Tibial artery (tissue), 4 donors: ENCODE measurements around the gene RFC3.

ENCODE experiments used
- DNase-seq, 2 donors: peaks; one replicate each; pipeline ENCODE4 v3.0.0-alpha.2; 2019
- H3K27ac ChIP-seq, 2 donors: fragments of 200-600 bp; sonication (generic) in 1 of 2; 1 replicate in 1 of 2; 2 replicates in 1 of 2; pipeline ENCODE4 v1.5.1; 2018 to 2019; ENCODE audit warnings: mild to moderate bottlenecking in 1 of 2
- H3K27me3 ChIP-seq, 2 donors: fragments of 200-600 bp; sonication (generic) in 1 of 2; one replicate each; pipeline versions ENCODE4 v1.5.1 to v1.6.0; 2016 to 2019
- H3K36me3 ChIP-seq, 3 donors: fragments of 200-600 bp; sonication (generic) in 2 of 3; one replicate each; pipeline ENCODE4 v1.5.1; 2016 to 2019; ENCODE audit warnings: mild to moderate bottlenecking in 2 of 3
- H3K4me1 ChIP-seq, 4 donors: fragments of 200-600 bp; sonication (generic) in 2 of 4; 1 replicate in 3 of 4; 2 replicates in 1 of 4; pipeline ENCODE4 v1.5.1; 2016 to 2019
- H3K4me3 ChIP-seq, 2 donors: fragments of 200-600 bp; sonication (generic) in 1 of 2; 1 replicate in 1 of 2; 2 replicates in 1 of 2; pipeline ENCODE4 v1.5.1; 2018 to 2019; ENCODE audit warnings: mild to moderate bottlenecking in 2 of 2
- H3K9me3 ChIP-seq, 3 donors: fragments of 200-600 bp; sonication (generic) in 1 of 3; one replicate each; pipeline ENCODE4 v1.5.1; 2016 to 2019
- intact Hi-C: fragments of 100-400 bp; cut with DNase I; formaldehyde crosslinking; loops from one replicate; pipeline ENCODE4 v1.15.0; 2023; ENCODE audit warnings: low total_unique reads
- TF ChIP-seq, protein P1 (sequence below), 2 experiments: fragments of 200-600 bp in 1 of 2; fragments of 450-650 bp in 1 of 2; IDR thresholded peaks; one replicate each; pipeline ENCODE4 v1.5.1; 2017 to 2019; ENCODE audit warnings: antibody characterized with exemption in 2 of 2, mild to moderate bottlenecking in 1 of 2, moderate library complexity in 1 of 2

The RFC3 gene

DNA sequence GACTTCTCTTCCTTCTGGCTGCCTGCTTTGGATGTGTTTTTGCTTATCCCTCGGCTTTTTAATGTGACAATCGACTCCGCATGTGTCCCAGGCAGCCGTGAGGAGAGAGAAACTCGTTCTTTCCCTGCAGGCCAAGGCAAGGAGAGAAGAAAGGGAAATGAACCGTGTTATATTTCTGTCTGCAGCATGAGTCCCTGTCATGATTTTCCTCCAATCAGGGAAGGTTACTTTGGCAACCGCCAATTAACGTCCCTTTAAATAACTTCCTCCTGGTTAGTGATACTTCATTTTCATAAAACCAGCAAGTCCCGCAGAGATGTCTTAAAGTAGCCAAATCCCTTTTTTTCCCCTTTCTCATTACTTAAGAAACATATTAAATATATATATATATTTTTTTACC lies 42.6 kb downstream of the RFC3 start:
- TF ChIP-seq, protein P1, sequence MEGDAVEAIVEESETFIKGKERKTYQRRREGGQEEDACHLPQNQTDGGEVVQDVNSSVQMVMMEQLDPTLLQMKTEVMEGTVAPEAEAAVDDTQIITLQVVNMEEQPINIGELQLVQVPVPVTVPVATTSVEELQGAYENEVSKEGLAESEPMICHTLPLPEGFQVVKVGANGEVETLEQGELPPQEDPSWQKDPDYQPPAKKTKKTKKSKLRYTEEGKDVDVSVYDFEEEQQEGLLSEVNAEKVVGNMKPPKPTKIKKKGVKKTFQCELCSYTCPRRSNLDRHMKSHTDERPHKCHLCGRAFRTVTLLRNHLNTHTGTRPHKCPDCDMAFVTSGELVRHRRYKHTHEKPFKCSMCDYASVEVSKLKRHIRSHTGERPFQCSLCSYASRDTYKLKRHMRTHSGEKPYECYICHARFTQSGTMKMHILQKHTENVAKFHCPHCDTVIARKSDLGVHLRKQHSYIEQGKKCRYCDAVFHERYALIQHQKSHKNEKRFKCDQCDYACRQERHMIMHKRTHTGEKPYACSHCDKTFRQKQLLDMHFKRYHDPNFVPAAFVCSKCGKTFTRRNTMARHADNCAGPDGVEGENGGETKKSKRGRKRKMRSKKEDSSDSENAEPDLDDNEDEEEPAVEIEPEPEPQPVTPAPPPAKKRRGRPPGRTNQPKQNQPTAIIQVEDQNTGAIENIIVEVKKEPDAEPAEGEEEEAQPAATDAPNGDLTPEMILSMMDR (IDR thresholded peaks at IDR 0.05), result no peak

DNA sequence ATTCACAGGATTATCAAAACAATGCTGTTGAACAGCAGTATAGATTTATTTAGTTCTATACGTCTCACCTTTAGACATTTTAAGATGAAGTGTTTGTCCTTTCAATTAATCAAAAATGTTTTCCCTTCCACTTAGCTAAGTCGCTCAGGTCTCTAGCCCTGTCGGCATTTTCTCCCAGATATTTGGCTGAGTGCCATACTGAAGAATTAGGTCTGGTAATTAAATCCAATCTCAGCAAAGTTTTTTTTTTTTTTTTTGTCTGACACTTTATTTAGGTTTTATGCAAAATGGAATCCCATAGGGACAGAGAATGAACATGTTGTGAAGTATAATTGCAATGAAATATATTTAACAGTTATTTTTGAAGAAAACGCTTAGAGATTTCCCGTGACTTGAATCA lies 44.1 kb downstream of the RFC3 start:
- H3K27ac ChIP-seq, result no peak overlapping the region
- no peaks in the 10 kb centered on the region for H3K27me3 ChIP-seq
- H3K9me3 ChIP-seq, result no peaks in the 10 kb centered on the region
- no peaks in the 10 kb centered on the region for H3K4me1 ChIP-seq
- intact Hi-C loops, result no loop called here
- H3K36me3 ChIP-seq, result no peaks in the 10 kb centered on the region
- no peak for DNase-seq
- TF ChIP-seq, protein P1 (IDR thresholded peaks at IDR 0.05), result no peak
- no peak overlapping the region for H3K4me3 ChIP-seq

More for the DNA sequence above, 42.6 kb downstream of the RFC3 start:
- intact Hi-C loops, result no loop called here
- Histone ChIP-seq H3K27ac (no peak overlapping the region), H3K9me3 (no peaks in the 10 kb centered on the region), H3K27me3 (no peaks in the 10 kb centered on the region), H3K36me3 (no peaks in the 10 kb centered on the region), H3K4me3 (no peak overlapping the region), H3K4me1 (no peaks in the 10 kb centered on the region)
- DNase-seq, result no peak

DNA sequence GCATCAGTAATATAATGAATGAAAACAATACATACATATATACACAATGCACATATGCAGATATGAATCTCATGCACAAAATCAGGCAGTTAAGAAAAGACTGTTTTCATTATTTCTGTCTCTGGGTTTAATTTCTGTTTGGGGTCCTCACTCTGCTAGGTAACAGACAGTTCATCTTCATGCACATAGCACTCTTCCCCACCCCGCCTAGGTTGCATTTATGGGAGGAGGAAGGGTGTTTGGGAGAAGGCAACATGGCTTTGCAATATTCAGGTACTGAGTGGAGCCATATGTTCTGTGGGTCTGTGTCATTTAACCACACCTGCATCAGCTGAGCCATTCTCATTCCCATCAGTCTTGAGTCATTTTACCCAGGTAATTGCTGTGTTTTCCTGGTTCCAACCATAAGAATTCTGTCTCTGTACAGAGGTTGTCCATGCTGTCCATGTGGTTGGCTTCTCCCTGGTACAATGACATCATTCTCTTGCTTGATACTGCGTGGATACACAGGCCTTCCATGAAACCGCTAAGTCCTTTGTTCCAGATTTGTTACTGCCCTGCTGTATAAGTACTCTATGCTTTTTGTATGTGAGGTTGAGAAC lies 45.3 kb downstream of the RFC3 start:
- no peaks in the 10 kb centered on the region for H3K9me3 ChIP-seq
- H3K27ac ChIP-seq, result no peak overlapping the region
- DNase-seq, result no peak
- no peaks in the 10 kb centered on the region for H3K4me1 ChIP-seq
- H3K36me3 ChIP-seq, result no peaks in the 10 kb centered on the region
- no peaks in the 10 kb centered on the region for H3K27me3 ChIP-seq
- TF ChIP-seq, protein P1 (IDR thresholded peaks at IDR 0.05), result no peak
- intact Hi-C loops, result no loop called here
- no peak overlapping the region for H3K4me3 ChIP-seq

DNA sequence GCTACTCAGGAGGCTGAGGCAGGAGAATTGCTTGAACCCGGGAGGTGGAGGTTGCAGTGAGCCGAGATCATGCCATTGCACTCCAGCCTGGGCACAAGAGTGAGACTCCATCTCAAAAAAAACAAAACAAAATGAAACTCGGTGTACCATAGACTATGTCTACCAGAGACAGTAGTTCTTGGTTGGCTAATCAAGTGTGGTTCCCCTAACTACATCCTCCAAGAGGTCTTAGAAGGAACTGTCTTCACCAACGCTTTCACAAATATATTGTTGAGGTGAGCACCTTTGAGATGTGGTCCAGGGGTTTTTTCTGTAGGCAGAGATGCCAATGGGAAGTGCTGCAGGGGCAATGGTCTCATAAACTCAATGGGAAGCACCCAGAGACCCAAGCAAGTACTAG lies 48.0 kb downstream of the RFC3 start:
- Histone ChIP-seq H3K4me1 (no peaks in the 10 kb centered on the region), H3K36me3 (no peaks in the 10 kb centered on the region), H3K9me3 (no peaks in the 10 kb centered on the region), H3K4me3 (no peak overlapping the region), H3K27ac (no peak overlapping the region), H3K27me3 (no peaks in the 10 kb centered on the region)
- TF ChIP-seq, protein P1 (IDR thresholded peaks at IDR 0.05), result no peak
- intact Hi-C loops, result no loop called here
- no peak for DNase-seq

DNA sequence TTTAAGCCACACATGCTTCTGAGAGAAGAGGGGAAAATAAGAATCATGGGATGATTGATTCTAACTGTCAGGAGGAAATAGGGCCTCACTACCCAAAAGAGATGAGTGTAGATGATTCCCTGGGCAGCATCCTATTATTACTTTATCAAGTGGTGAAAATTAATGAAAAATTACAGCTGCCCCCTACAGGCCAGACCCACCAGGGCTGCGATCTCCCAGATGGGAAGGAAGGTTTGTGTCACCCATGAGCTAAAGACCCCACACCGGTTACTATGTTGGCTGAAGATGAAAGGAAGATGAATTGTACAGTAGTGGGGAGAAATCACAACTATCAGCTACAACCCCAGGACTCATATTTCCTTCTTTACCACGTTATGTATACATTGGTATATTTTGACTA lies 49.5 kb downstream of the RFC3 start:
- intact Hi-C loops, result no loop called here
- no peak for DNase-seq
- H3K36me3 ChIP-seq, result no peaks in the 10 kb centered on the region
- TF ChIP-seq, protein P1 (IDR thresholded peaks at IDR 0.05), result no peak
- no peaks in the 10 kb centered on the region for H3K4me1 ChIP-seq
- no peaks in the 10 kb centered on the region for H3K27me3 ChIP-seq
- no peak overlapping the region for H3K4me3 ChIP-seq
- H3K27ac ChIP-seq, result no peak overlapping the region
- H3K9me3 ChIP-seq, result no peaks in the 10 kb centered on the region
